Left ventricle myocardium inferior (tissue), 1 donor: ENCODE data around the gene GTF2H1. TPM values are rescaled to one million over a fixed set of nuclear protein-coding genes. Genes with fewer than 3 reads are reported as not detected.

Experiments used
- DNase-seq: peaks from one replicate; pipeline ENCODE4 v3.0.0-alpha.2; 2020
- H3K27ac ChIP-seq: fragments of 200-600 bp; replicated peaks from 2 replicates; pipeline ENCODE4 v1.8.0; 2021
- H3K27me3 ChIP-seq: fragments of 200-600 bp; 2 replicates; pipeline ENCODE4 v1.8.0; 2021; ENCODE audit warnings: low read depth
- H3K36me3 ChIP-seq: fragments of 200-600 bp; 2 replicates; pipeline ENCODE4 v1.8.0; 2021
- H3K4me1 ChIP-seq: fragments of 200-600 bp; 2 replicates; pipeline ENCODE4 v1.8.0; 2021
- H3K4me3 ChIP-seq: fragments of 200-600 bp; 2 replicates; pipeline ENCODE4 v1.8.0; 2021; ENCODE audit warnings: mild to moderate bottlenecking, moderate library complexity
- H3K9me3 ChIP-seq: fragments of 200-600 bp; replicated peaks from 2 replicates; pipeline ENCODE4 v1.8.0; 2021
- intact Hi-C: fragments of 100-400 bp; cut with micrococcal nuclease; formaldehyde crosslinking; loops from one replicate; pipeline ENCODE4 v1.11.0; 2022
- total RNA-seq: library from RNA; stranded (reverse); fragmentation: NEBNext Ultra II Directional; extraction: Animal tissue kit (Norgen Biotek cat#: 25700); gene quantifications from one replicate; pipeline ENCODE4 v1.2.1, GENCODE V29; 2021
- TF ChIP-seq, protein P1 (sequence below): fragments of 200-600 bp; IDR thresholded peaks from 2 replicates; pipeline ENCODE4 v1.8.0; 2021; ENCODE audit warnings: antibody characterized with exemption, mild to moderate bottlenecking, borderline replicate concordance
- donor health status: DM: no; HTN: yes; CAD: no; lungs with severe emphysema.

GTF2H1 gene
- total RNA-seq, 1 donor from 2014 or later, result 24.3 TPM

DNA sequence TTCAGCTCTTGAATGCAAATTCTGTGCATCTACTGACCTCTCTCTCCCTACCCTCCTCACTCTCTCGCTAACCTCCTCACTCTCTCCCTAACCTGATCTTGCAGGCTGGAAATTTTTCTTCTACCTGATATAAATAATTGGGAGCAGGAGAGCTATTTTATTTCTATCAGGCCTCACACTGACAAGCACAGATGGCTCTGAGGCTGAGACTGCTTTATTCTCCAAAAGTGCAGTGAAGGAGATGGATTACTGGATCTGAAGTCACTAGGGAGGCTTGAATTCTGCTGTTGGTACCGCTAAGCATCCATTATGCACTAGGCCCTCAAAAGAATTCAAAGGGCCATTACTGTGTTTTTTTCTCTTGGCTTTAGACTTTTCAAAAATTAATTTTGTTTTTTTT is 52.6 kb downstream of the GTF2H1 start:
- intact Hi-C loops, result no loop called here
- H3K4me1 ChIP-seq, result no peaks in the 10 kb centered on the region
- no peaks in the 10 kb centered on the region for H3K9me3 ChIP-seq
- TF ChIP-seq, protein P1, sequence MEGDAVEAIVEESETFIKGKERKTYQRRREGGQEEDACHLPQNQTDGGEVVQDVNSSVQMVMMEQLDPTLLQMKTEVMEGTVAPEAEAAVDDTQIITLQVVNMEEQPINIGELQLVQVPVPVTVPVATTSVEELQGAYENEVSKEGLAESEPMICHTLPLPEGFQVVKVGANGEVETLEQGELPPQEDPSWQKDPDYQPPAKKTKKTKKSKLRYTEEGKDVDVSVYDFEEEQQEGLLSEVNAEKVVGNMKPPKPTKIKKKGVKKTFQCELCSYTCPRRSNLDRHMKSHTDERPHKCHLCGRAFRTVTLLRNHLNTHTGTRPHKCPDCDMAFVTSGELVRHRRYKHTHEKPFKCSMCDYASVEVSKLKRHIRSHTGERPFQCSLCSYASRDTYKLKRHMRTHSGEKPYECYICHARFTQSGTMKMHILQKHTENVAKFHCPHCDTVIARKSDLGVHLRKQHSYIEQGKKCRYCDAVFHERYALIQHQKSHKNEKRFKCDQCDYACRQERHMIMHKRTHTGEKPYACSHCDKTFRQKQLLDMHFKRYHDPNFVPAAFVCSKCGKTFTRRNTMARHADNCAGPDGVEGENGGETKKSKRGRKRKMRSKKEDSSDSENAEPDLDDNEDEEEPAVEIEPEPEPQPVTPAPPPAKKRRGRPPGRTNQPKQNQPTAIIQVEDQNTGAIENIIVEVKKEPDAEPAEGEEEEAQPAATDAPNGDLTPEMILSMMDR, result no peak
- H3K27ac ChIP-seq, result no peak overlapping the region
- no peak overlapping the region for H3K4me3 ChIP-seq
- no peaks in the 10 kb centered on the region for H3K36me3 ChIP-seq
- DNase-seq, result no peak
- H3K27me3 ChIP-seq, result no peaks in the 10 kb centered on the region

DNA sequence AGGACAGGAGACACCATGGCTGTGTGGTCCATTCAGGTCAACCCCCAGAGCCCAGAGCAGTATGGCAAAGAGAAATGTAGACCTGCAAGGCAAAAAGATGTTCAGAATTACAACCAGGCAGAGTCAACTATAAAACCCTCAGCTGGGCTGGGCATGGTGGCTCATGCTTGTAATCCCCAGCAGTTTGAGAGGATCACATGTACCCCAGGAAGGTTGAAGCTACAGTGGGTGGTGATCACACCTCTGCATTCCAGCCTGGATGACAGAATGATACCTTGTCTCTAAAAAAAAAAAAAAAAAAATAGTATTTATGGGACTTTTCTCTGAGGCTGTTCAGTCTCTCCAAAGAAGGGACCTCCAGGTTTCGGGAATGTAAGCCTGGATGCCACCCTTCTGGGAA is 53.6 kb downstream of the GTF2H1 start:
- no peaks in the 10 kb centered on the region for H3K27me3 ChIP-seq
- no peak overlapping the region for H3K27ac ChIP-seq
- no peaks in the 10 kb centered on the region for H3K4me1 ChIP-seq
- H3K4me3 ChIP-seq, result no peak overlapping the region
- H3K9me3 ChIP-seq, result no peaks in the 10 kb centered on the region
- TF ChIP-seq, protein P1, result no peak
- H3K36me3 ChIP-seq, result no peaks in the 10 kb centered on the region
- DNase-seq, result no peak
- intact Hi-C loops, result no loop called here

DNA sequence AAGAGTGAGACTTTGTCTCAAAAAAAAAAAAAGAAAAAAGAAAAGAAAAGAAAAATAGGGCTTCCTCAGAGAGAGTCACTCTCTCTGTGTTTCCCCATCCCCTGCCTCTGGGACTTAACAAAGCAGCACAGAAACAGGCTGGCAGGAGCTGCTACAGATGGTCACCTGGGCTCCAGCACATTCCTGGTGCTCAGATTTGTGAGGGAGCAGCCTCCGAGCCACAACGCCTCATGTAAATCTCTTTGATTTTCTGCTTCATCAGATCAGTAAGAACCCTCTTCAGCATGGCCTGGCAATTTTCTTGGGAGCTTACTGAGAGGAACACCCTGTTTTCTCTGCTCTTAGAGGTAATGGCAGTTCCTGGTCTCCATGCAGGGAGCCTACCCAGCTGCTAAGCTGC is 56.8 kb downstream of the GTF2H1 start:
- intact Hi-C loops, result no loop called here
- TF ChIP-seq, protein P1, result no peak

DNA sequence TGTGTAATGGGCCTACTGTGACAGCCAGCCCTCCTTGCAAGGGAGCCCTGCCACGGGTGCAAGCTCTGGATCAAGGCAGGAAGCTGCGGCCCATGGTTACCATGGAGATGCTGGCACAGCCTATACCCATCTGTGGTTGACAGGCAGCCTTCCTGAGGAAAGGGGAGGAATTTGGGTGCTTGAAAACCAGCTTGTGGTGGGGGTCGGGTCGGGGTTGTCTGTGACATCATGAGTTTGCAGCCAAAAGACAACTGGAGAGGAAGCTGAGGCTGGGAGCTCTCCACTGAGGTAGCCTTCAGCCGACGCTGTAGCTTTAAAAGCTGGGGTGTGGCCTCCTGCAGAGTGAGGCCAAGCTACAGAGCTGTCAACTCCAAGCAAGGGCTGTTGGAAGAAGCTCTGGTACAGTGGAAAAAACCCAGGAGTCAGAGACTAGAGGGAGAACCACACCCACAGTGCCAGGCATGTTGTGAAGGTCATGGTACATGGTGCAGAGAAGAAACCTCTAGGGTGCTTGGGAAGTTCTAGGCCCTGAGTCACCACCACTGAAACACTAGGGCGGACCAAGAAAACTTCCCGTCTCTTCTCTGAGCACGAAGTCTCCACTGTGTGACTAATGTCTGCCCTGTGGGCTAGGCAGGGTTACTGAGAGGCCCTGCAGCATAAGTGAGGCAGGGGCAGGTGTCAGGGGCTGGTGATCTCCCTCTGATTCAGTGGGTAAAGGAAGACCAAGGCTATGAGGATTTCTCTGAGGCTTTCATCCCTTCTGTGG is 61.2 kb downstream of the GTF2H1 start:
- peak overlapping the region; percentile 99 for H3K27ac ChIP-seq
- no peaks in the 10 kb centered on the region for H3K9me3 ChIP-seq
- DNase-seq, result peak; percentile 66
- H3K4me1 ChIP-seq, result peaks cover 29% of the 10 kb centered on the region
- no peaks in the 10 kb centered on the region for H3K36me3 ChIP-seq
- intact Hi-C loops, result no loop called here
- TF ChIP-seq, protein P1, result no peak
- peak overlapping the region; percentile 41 for H3K4me3 ChIP-seq
- H3K27me3 ChIP-seq, result no peaks in the 10 kb centered on the region

More for the DNA sequence above, 56.8 kb downstream of the GTF2H1 start:
- Histone ChIP-seq H3K9me3 (no peaks in the 10 kb centered on the region), H3K4me1 (peaks cover 17% of the 10 kb centered on the region), H3K27ac (no peak overlapping the region), H3K36me3 (no peaks in the 10 kb centered on the region), H3K4me3 (no peak overlapping the region), H3K27me3 (no peaks in the 10 kb centered on the region)
- DNase-seq, result no peak

DNA sequence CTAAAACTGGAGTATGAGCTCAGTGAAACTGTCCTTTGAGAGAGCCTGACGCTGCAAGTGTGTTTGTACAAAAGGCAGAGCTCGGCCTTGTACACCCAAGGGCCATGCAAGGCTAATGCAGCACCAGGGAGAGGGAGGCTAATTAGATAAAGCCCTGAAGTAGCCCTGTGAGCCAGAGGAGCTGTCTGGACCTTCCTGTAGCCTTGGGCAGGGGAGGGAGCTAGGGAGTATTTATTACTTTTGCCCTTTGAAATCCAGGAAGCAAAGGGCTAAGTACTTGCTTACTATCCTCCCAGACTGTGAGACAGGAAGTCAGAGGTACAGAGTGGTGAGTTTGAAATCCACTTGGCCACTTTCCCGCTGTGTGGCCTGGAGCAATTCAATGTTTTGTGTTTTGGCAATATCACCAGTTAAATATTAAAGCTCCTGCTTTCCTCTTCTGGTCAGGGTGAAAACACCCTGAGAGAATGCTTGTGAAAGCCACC is 61.8 kb downstream of the GTF2H1 start:
- Histone ChIP-seq H3K9me3 (no peaks in the 10 kb centered on the region), H3K27me3 (no peaks in the 10 kb centered on the region), H3K4me3 (peak overlapping the region; percentile 41), H3K36me3 (no peaks in the 10 kb centered on the region), H3K4me1 (peaks cover 29% of the 10 kb centered on the region), H3K27ac (peak overlapping the region; percentile 99)
- intact Hi-C loops, result no loop called here
- TF ChIP-seq, protein P1, result no peak
- DNase-seq, result peak; percentile 48
